Activated naive CD4-positive, alpha-beta T cell treated with anti-CD3 and anti-CD28 coated beads, Interleukin-2, amount 50 U/mL, for 24 hours (primary cell): Measurements from ENCODE around the gene TIMM22.
"Not testable (repeated sequence)": the region's sequence is repeated elsewhere in the genome, so short reads cannot be mapped to it uniquely, and the experiment has no call there.

ENCODE experiments used
- H3K27ac Mint-ChIP-seq: one replicate; pipeline ENCODE4 v1.8.0; 2021; ENCODE audit warnings: mild to moderate bottlenecking, mixed read lengths
- H3K27me3 Mint-ChIP-seq: one replicate; pipeline ENCODE4 v1.8.0; 2021; ENCODE audit warnings: mixed read lengths
- H3K36me3 Mint-ChIP-seq: one replicate; pipeline ENCODE4 v1.8.0; 2021; ENCODE audit warnings: mixed read lengths
- H3K4me1 Mint-ChIP-seq: one replicate; pipeline ENCODE4 v1.8.0; 2021; ENCODE audit warnings: mixed read lengths
- H3K4me3 Mint-ChIP-seq: one replicate; pipeline ENCODE4 v1.8.0; 2021; ENCODE audit warnings: mild to moderate bottlenecking, mixed read lengths
- H3K9me3 Mint-ChIP-seq: one replicate; pipeline ENCODE4 v1.8.0; 2021; ENCODE audit warnings: mixed read lengths

TIMM22 gene

GRCh38 chr17:1047879-1048470, 51.0 kb downstream of the TIMM22 start:
- Mint-ChIP-seq H3K27me3 (no peaks in the 10 kb centered on the region), H3K36me3 (no peaks in the 10 kb centered on the region), H3K4me3 (no peak overlapping the region), H3K9me3 (no peaks in the 10 kb centered on the region), H3K4me1 (no peaks in the 10 kb centered on the region), H3K27ac (no peak overlapping the region)

DNA sequence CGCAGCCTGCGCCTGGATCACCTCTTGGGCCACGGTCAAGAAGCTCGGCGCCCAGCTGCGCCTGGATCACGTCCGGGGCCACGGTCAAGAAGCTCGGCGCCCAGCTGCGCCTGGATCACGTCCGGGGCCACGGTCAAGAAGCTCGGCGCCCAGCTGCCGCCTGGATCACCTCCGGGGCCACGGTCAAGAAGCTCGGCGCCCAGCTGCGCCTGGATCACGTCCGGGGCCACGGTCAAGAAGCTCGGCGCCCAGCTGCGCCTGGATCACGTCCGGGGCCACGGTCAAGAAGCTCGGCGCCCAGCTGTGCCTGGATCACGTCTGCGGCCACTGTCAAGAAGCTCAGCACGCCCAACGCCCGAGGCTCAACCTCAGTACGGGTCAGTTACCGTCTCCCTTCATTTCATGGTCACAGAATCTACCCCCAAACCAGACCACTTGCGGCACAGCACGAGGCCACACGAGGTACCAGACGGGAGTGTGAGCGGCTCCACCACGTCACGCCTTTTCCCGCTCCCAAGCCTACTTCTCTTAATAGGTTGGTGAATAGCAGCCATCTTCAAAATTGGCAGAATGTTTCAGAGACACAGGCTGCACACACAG, 51.7 kb downstream of the TIMM22 start:
- not testable (repeated sequence) for H3K9me3 Mint-ChIP-seq, H3K27ac Mint-ChIP-seq, H3K27me3 Mint-ChIP-seq, H3K36me3 Mint-ChIP-seq, H3K4me3 Mint-ChIP-seq, H3K4me1 Mint-ChIP-seq

- Mint-ChIP-seq H3K27me3 (no peaks in the 10 kb centered on the region), H3K36me3 (no peaks in the 10 kb centered on the region), H3K9me3 (no peaks in the 10 kb centered on the region), H3K27ac (no peak overlapping the region), H3K4me1 (no peaks in the 10 kb centered on the region), H3K4me3 (no peak overlapping the region)
Measured at GRCh38 chr17:1049446-1050225, 52.7 kb downstream of the TIMM22 start.

- H3K9me3 Mint-ChIP-seq, result no peaks in the 10 kb centered on the region
- H3K27me3 Mint-ChIP-seq, result no peaks in the 10 kb centered on the region
- H3K36me3 Mint-ChIP-seq, result no peaks in the 10 kb centered on the region
Measured at GRCh38 chr17:1050246-1050995, 53.5 kb downstream of the TIMM22 start.

GRCh38 chr17:1050996-1051925, 54.3 kb downstream of the TIMM22 start:
- Mint-ChIP-seq H3K27ac (no peak overlapping the region), H3K4me1 (no peaks in the 10 kb centered on the region)

More at GRCh38 chr17:1050246-1050995, 53.5 kb downstream of the TIMM22 start:
- H3K4me3 Mint-ChIP-seq, result no peak overlapping the region
- no peak overlapping the region for H3K27ac Mint-ChIP-seq
- H3K4me1 Mint-ChIP-seq, result no peaks in the 10 kb centered on the region

More at GRCh38 chr17:1050996-1051925, 54.3 kb downstream of the TIMM22 start:
- no peaks in the 10 kb centered on the region for H3K36me3 Mint-ChIP-seq
- H3K27me3 Mint-ChIP-seq, result no peaks in the 10 kb centered on the region
- H3K4me3 Mint-ChIP-seq, result no peak overlapping the region
- H3K9me3 Mint-ChIP-seq, result no peaks in the 10 kb centered on the region
